HepG2 (cell line): Measurements from ENCODE around the gene SEMA7A. TPM values are rescaled to one million over a fixed set of nuclear protein-coding genes. Genes with fewer than 3 reads are reported as not detected.

Source experiments
- ATAC-seq: fragments of 200-7000 bp; cut with Tn5 transposase; 3 replicates; pipeline ENCODE4 v1.9.1; 2020; ENCODE audit warnings: mild to moderate bottlenecking, moderate library complexity
- BruUV-seq: library from RNA; stranded (reverse); fragments of 400-500 nt; replicated peaks from 2 replicates; lab custom pipeline; 2021; lab: Mats Ljungman, UMichigan
- CTCF ChIA-PET: fragments of 300-600 bp; formaldehyde crosslinking; extraction: SDS; loops from one replicate; lab custom pipeline; 2021; ENCODE audit warnings: low total read pairs, inconsistent platforms, low intra/inter-chr PET ratio; lab: Yijun Ruan, JAX
- POLR2A ChIA-PET: fragments of 350-600 bp; sonication (Branson Sonifier 250); formaldehyde crosslinking; loops from one replicate; lab custom pipeline; 2020; ENCODE audit warnings: antibody characterized with exemption, inconsistent platforms; lab: Yijun Ruan, JAX
- DNase-seq: peaks from one replicate; pipeline ENCODE4 v3.0.0-alpha.2; 2015; ENCODE audit warnings: low spot score
- FAIRE-seq: peaks from 3 replicates; lab custom pipeline; 2011; peaks lifted over from hg19 to GRCh38; lab: Jason Lieb, UNC
- H2AFZ ChIP-seq: one replicate; pipeline ENCODE4 v1.6.1; 2011; ENCODE audit warnings: low read length, inconsistent platforms
- H3K27ac ChIP-seq: fragments of 300-600 bp; 3 replicates; pipeline ENCODE4 v1.8.0; 2011; ENCODE audit warnings: mixed run types, mild to moderate bottlenecking, mixed read lengths, low read length, inconsistent platforms; ENCODE audit not compliant: insufficient read depth; ENCODE audit errors: extremely low read length
- H3K27me3 ChIP-seq, 2 experiments: fragments of 200-600 bp in 1 of 2; 2 replicates in 1 of 2; 3 replicates in 1 of 2; pipeline versions ENCODE4 v1.6.0 to v1.8.0; 2011; ENCODE audit warnings: low read length in 2 of 2, mild to moderate bottlenecking in 2 of 2, moderate library complexity in 2 of 2, inconsistent platforms in 1 of 2; ENCODE audit not compliant: insufficient read depth in 2 of 2, control insufficient read depth in 1 of 2
- H3K36me3 ChIP-seq, 2 experiments: fragments of 200-600 bp in 1 of 2; replicated peaks in 1 of 2; 2 replicates in 1 of 2; 3 replicates in 1 of 2; pipeline versions ENCODE4 v1.5.1 to v1.8.0; 2011; ENCODE audit warnings: low read length in 2 of 2, inconsistent platforms in 1 of 2; ENCODE audit not compliant: insufficient read depth in 2 of 2, control insufficient read depth in 1 of 2
- H3K4me1 ChIP-seq: 2 replicates; pipeline ENCODE4 v1.5.1; 2012; ENCODE audit warnings: low read length, inconsistent platforms; ENCODE audit not compliant: insufficient read depth
- H3K4me2 ChIP-seq: 2 replicates; pipeline ENCODE4 v1.6.0; 2011; ENCODE audit warnings: low read depth, low read length, inconsistent platforms
- H3K4me3 ChIP-seq, 3 experiments: fragments of 200-600 bp in 1 of 3; sonication (generic), shearing (Covaris generic) in 1 of 3; replicated peaks in 1 of 3; 2 replicates each; pipeline ENCODE4 v1.5.1; 2011 to 2016; ENCODE audit warnings: low read length in 3 of 3, inconsistent platforms in 2 of 3, low read depth in 2 of 3, mild to moderate bottlenecking in 2 of 3, control low read depth in 1 of 3, mixed read lengths in 1 of 3; ENCODE audit not compliant: insufficient read depth in 1 of 3
- H3K79me2 ChIP-seq: one replicate; pipeline ENCODE4 v1.6.1; 2011; ENCODE audit warnings: low read length, inconsistent platforms; ENCODE audit not compliant: insufficient read depth
- H3K9ac ChIP-seq: 2 replicates; pipeline ENCODE4 v1.6.0; 2011; ENCODE audit warnings: mild to moderate bottlenecking, low read depth, low read length, inconsistent platforms; ENCODE audit not compliant: insufficient read depth
- H3K9me3 ChIP-seq: 2 replicates; pipeline ENCODE4 v1.5.1; 2012; ENCODE audit warnings: mild to moderate bottlenecking, low read length
- H4K20me1 ChIP-seq: 2 replicates; pipeline ENCODE4 v1.6.0; 2011; ENCODE audit warnings: inconsistent platforms, mild to moderate bottlenecking, low read length, moderate library complexity; ENCODE audit not compliant: insufficient read depth
- BCLAF1 ChIP-seq: fragments of 450-650 bp; IDR thresholded peaks from 2 replicates; pipeline ENCODE4 v1.6.1; 2017; ENCODE audit warnings: mild to moderate bottlenecking
- CEBPG ChIP-seq: IDR thresholded peaks from 2 replicates; pipeline ENCODE4 v1.6.1; 2016
- CENPBD1 ChIP-seq: sonication (generic); formaldehyde crosslinking; IDR thresholded peaks from 2 replicates; pipeline ENCODE4 v1.8.0; 2022; ENCODE audit warnings: missing genetic modification reagents, low read depth, mild to moderate bottlenecking, borderline replicate concordance
- DMAP1 ChIP-seq: IDR thresholded peaks from 2 replicates; pipeline ENCODE4 v1.6.1; 2016
- GPN1 ChIP-seq: sonication (generic); formaldehyde crosslinking; IDR thresholded peaks from 2 replicates; pipeline ENCODE4 v1.5.1; 2020; ENCODE audit warnings: missing genetic modification reagents, borderline replicate concordance
- MAX ChIP-seq: IDR thresholded peaks from 2 replicates; pipeline ENCODE4 v1.6.1; 2012; ENCODE audit warnings: inconsistent platforms
- NR2F2 ChIP-seq: IDR thresholded peaks from 2 replicates; pipeline ENCODE4 v1.6.1; 2012; ENCODE audit warnings: low read depth, inconsistent platforms, borderline replicate concordance
- PHF21A ChIP-seq: sonication (generic); formaldehyde crosslinking; IDR thresholded peaks from 2 replicates; pipeline ENCODE4 v1.5.0; 2020; ENCODE audit warnings: mild to moderate bottlenecking, missing genetic modification reagents
- PHF8 ChIP-seq: sonication (generic); formaldehyde crosslinking; IDR thresholded peaks from 2 replicates; pipeline ENCODE4 v1.5.0; 2020; ENCODE audit warnings: missing genetic modification reagents
- PRPF4 ChIP-seq: fragments of 200-400 bp; formaldehyde crosslinking; IDR thresholded peaks from 2 replicates; pipeline ENCODE4 v1.6.1; 2016; ENCODE audit warnings: low read length, low read depth; ENCODE audit not compliant: poor library complexity, severe bottlenecking
- RXRB ChIP-seq: IDR thresholded peaks from 2 replicates; pipeline ENCODE4 v1.6.1; 2016; ENCODE audit warnings: borderline replicate concordance, missing genetic modification reagents, missing compliant biosample characterization
- SATB2 ChIP-seq: sonication (generic); formaldehyde crosslinking; IDR thresholded peaks from 2 replicates; pipeline ENCODE4 v1.5.0; 2020; ENCODE audit warnings: missing genetic modification reagents
- SRSF9 ChIP-seq: fragments of 200-400 bp; formaldehyde crosslinking; IDR thresholded peaks from 2 replicates; pipeline ENCODE4 v1.6.1; 2018; ENCODE audit warnings: borderline replicate concordance, mild to moderate bottlenecking, low read depth, low read length; ENCODE audit not compliant: insufficient read depth, poor library complexity, severe bottlenecking
- TBX2 ChIP-seq: sonication (generic); formaldehyde crosslinking; IDR thresholded peaks from 2 replicates; pipeline ENCODE4 v1.5.0; 2020; ENCODE audit warnings: missing genetic modification reagents, mild to moderate bottlenecking, borderline replicate concordance
- TSC22D2 ChIP-seq: sonication (generic); formaldehyde crosslinking; IDR thresholded peaks from 2 replicates; pipeline ENCODE4 v1.5.1; 2020; ENCODE audit warnings: missing genetic modification reagents, mild to moderate bottlenecking, borderline replicate concordance
- ZBTB3 ChIP-seq: sonication (generic); formaldehyde crosslinking; IDR thresholded peaks from 2 replicates; pipeline ENCODE4 v1.4.0; 2020; ENCODE audit warnings: low read depth, mild to moderate bottlenecking, moderate library complexity, missing genetic modification reagents, borderline replicate concordance
- ZNF232 ChIP-seq: sonication (generic); formaldehyde crosslinking; IDR thresholded peaks from 2 replicates; pipeline ENCODE4 v1.4.0; 2020; ENCODE audit warnings: missing genetic modification reagents, borderline replicate concordance
- ZNF3 ChIP-seq: IDR thresholded peaks from 2 replicates; pipeline ENCODE4 v1.7.0; 2017; ENCODE audit warnings: inconsistent platforms
- ZNF562 ChIP-seq: sonication (generic); formaldehyde crosslinking; IDR thresholded peaks from 2 replicates; pipeline ENCODE4 v1.8.0; 2022; ENCODE audit warnings: missing genetic modification reagents, borderline replicate concordance
- ZNF605 ChIP-seq: sonication (generic); formaldehyde crosslinking; IDR thresholded peaks from 2 replicates; pipeline ENCODE4 v1.8.0; 2022; ENCODE audit warnings: mild to moderate bottlenecking, missing genetic modification reagents
- WGBS: methylation state at CpG from one replicate; pipeline ENCODE4 v1.1.6; 2017; ENCODE audit warnings: low lambda C conversion rate; 5-methylcytosine and 5-hydroxymethylcytosine counted together
- in situ Hi-C: cut with HindIII; loops from 2 replicates; pipeline ENCODE4 v1.10.0; 2017; ENCODE audit warnings: low pct_unique_long_range_greater_than_20kb; ENCODE audit not compliant: extremely low pct_ligation_motif_present
- intact Hi-C: fragments of 100-400 bp; cut with micrococcal nuclease; formaldehyde crosslinking; loops from one replicate; pipeline ENCODE4 v1.10.0; 2022; ENCODE audit not compliant: unreplicated experiment
- polyA plus RNA-seq, 8 experiments: library from polyadenylated mRNA; depleted of rRNA in 3 of 8; stranded (reverse) in 7 of 8; unstranded in 1 of 8; fragments of >200 nt; fragmentation: Illumina TruSeq in 4 of 8; extraction: Trizol in 4 of 8; gene quantifications; 2 replicates each; pipeline versions ENCODE4 v1.2.1 to v1.2.3, GENCODE V29; 2011 to 2016; ENCODE audit warnings: low read depth in 4 of 8, missing spikeins in 1 of 8, mixed read lengths in 1 of 8; ENCODE audit not compliant: insufficient read depth in 1 of 8
- total RNA-seq, 5 experiments: library from RNA; depleted of rRNA; stranded (reverse); fragments of >200 nt; fragmentation: Illumina TruSeq; extraction: Trizol; gene quantifications; 2 replicates each; pipeline ENCODE4 v1.2.3, GENCODE V29; 2016; ENCODE audit warnings: low read depth in 1 of 5

The SEMA7A gene
- total and polyA plus RNA-seq, 2 of the 13 experiments (the other 11 are each of a cell fraction or from before 2014, with no cell fraction given) = 9.0 to 15.8 TPM

- peak overlapping the region; percentile 94 for H3K9ac ChIP-seq
- FAIRE-seq (peak; percentile 94), ATAC-seq (peak; percentile 75), DNase-seq (peak; percentile 99)
- no peak overlapping the region for H2AFZ ChIP-seq
- H4K20me1 ChIP-seq = no peaks in the 10 kb centered on the region
- under 1% methylated on average over 14 of the region's 14 CpGs for WGBS
- POLR2A ChIA-PET = interaction anchor here (0.8 to 9.6 kb wide), 28 partner anchors 12 to 1009 kb away, joined by 3 to 357 read pairs (median 8); partner anchors contain the start of genes ARID3B, SEMA7A and UBL7
- H3K9me3 ChIP-seq = no peaks in the 10 kb centered on the region
- H3K27ac ChIP-seq = peak overlapping the region; percentile 97
- in situ Hi-C loops = no loop called here
- peak overlapping the region; percentile 46 to 74 (median 52) for H3K4me3 ChIP-seq
- peak overlapping the region; percentile 100 for H3K4me2 ChIP-seq
- BruUV-seq = no TSS peak
- H3K36me3 ChIP-seq = peaks cover 2 to 16% of the 10 kb centered on the region in 2 experiments; a peak in 4 of 5 replicates
- H3K79me2 ChIP-seq = no peaks in the 10 kb centered on the region
- peaks cover 97% of the 10 kb centered on the region for H3K4me1 ChIP-seq
- CTCF ChIA-PET = no interaction called here
- intact Hi-C loops = loop anchor here (1.0 to 5.0 kb wide), 2 partner anchors 18 to 174 kb away; partner anchors contain the start of genes CLK3 and UBL7
- H3K27me3 ChIP-seq = no peaks in the 10 kb centered on the region
- peak; percentile 80 for TF ChIP-seq PHF21A (CRISPR knock-in tag)
- no peak for TF ChIP-seq ZNF562
- peak; percentile 77; the same call in 1 of the 2 replicates for TF ChIP-seq SATB2 (CRISPR knock-in tag)
- TF ChIP-seq TSC22D2 (CRISPR knock-in tag) = no peak
- TF ChIP-seq CENPBD1 (CRISPR knock-in tag) = no peak
- peak; percentile 72 for TF ChIP-seq DMAP1
- peak; percentile 84 for TF ChIP-seq CEBPG (CRISPR knock-in tag)
- peak; percentile 75 for TF ChIP-seq NR2F2
- no peak for TF ChIP-seq ZNF605 (CRISPR knock-in tag)
- no peak for TF ChIP-seq ZNF232 (CRISPR knock-in tag)
- TF ChIP-seq TBX2 (CRISPR knock-in tag) = peak; percentile 94
- peak; percentile 20 for TF ChIP-seq PRPF4
- no peak for TF ChIP-seq GPN1 (CRISPR knock-in tag)
- TF ChIP-seq SRSF9 = no peak
- TF ChIP-seq RXRB (CRISPR knock-in tag) = peak; percentile 98
- TF ChIP-seq PHF8 = peak; percentile 40; the same call in 1 of the 2 replicates
- TF ChIP-seq BCLAF1 = no peak
- TF ChIP-seq ZBTB3 = no peak
- peak; percentile 63; the same call in 1 of the 2 replicates for TF ChIP-seq ZNF3 (CRISPR knock-in tag)
- TF ChIP-seq MAX = peak; percentile 13; the same call in 1 of the 2 replicates
Observed at GRCh38 chr15:74443100-74443909, 9.5 kb upstream of the SEMA7A start.
